CD14-positive monocyte (primary cell): ENCODE results near the gene SH3BGRL2. TPM values are rescaled to one million over a fixed set of nuclear protein-coding genes. Genes with fewer than 3 reads are reported as not detected.

Experiments
- DNase-seq, 3 donors: peaks; one replicate each; pipeline ENCODE4 v3.0.0-alpha.2; 2011 to 2022
- H2AFZ ChIP-seq: 2 replicates; pipeline ENCODE4 v1.6.0; 2012; ENCODE audit warnings: mild to moderate bottlenecking, low read depth, low read length, inconsistent platforms; ENCODE audit not compliant: insufficient read depth, poor library complexity, severe bottlenecking
- H3K27ac ChIP-seq, 2 donors: 1 replicate in 1 of 2; 2 replicates in 1 of 2; pipeline ENCODE4 v1.5.1; 2012 to 2013; ENCODE audit warnings: low read length in 2 of 2, control low read depth in 1 of 2, inconsistent platforms in 1 of 2, low read depth in 1 of 2, mild to moderate bottlenecking in 1 of 2
- H3K27me3 ChIP-seq, 2 donors: one replicate each; pipeline versions ENCODE4 v1.6.0 to v1.6.1; 2011 to 2013; ENCODE audit warnings: low read length in 2 of 2; ENCODE audit not compliant: control insufficient read depth in 2 of 2, insufficient read depth in 2 of 2
- H3K36me3 ChIP-seq, 2 donors: replicated peaks in 1 of 2; 1 replicate in 1 of 2; 2 replicates in 1 of 2; pipeline versions ENCODE4 v1.5.1 to v1.6.1; 2012 to 2013; ENCODE audit warnings: low read length in 2 of 2, control low read depth in 1 of 2, inconsistent platforms in 1 of 2, mild to moderate bottlenecking in 1 of 2; ENCODE audit not compliant: insufficient read depth in 2 of 2, control insufficient read depth in 1 of 2
- H3K4me1 ChIP-seq, 2 donors: 1 replicate in 1 of 2; 2 replicates in 1 of 2; pipeline versions ENCODE4 v1.5.1 to v1.6.1; 2012 to 2013; ENCODE audit warnings: low read length in 2 of 2, control low read depth in 1 of 2, inconsistent platforms in 1 of 2, mild to moderate bottlenecking in 1 of 2, moderate library complexity in 1 of 2; ENCODE audit not compliant: insufficient read depth in 2 of 2, control insufficient read depth in 1 of 2
- H3K4me2 ChIP-seq: replicated peaks from 2 replicates; pipeline ENCODE3; 2012; ENCODE audit warnings: low read length, moderate library complexity, mild to moderate bottlenecking; ENCODE audit not compliant: poor library complexity, severe bottlenecking; ENCODE audit errors: extremely low read depth
- H3K4me3 ChIP-seq, 3 experiments: fragments of 200-600 bp in 1 of 3; sonication (generic) in 1 of 3; replicated peaks in 1 of 3; 1 replicate in 2 of 3; 2 replicates in 1 of 3; pipeline ENCODE4 v1.5.1; 2011 to 2013; ENCODE audit warnings: low read length in 3 of 3, mild to moderate bottlenecking in 3 of 3, control low read depth in 2 of 3, low read depth in 2 of 3, inconsistent platforms in 1 of 3, moderate library complexity in 1 of 3
- H3K79me2 ChIP-seq: 2 replicates; pipeline ENCODE4 v1.6.0; 2012; ENCODE audit warnings: mild to moderate bottlenecking, control low read depth, inconsistent platforms, low read length, moderate library complexity; ENCODE audit not compliant: insufficient read depth
- H3K9ac ChIP-seq: 2 replicates; pipeline ENCODE4 v1.6.0; 2017; ENCODE audit warnings: low read length, mild to moderate bottlenecking; ENCODE audit not compliant: insufficient read depth, poor library complexity, severe bottlenecking
- H3K9me3 ChIP-seq, 2 donors: replicated peaks in 1 of 2; 1 replicate in 1 of 2; 2 replicates in 1 of 2; pipeline versions ENCODE4 v1.5.1 to v1.6.1; 2012 to 2013; ENCODE audit warnings: low read length in 2 of 2, control low read depth in 1 of 2; ENCODE audit not compliant: control insufficient read depth in 1 of 2, insufficient read depth in 1 of 2
- H4K20me1 ChIP-seq: 2 replicates; pipeline ENCODE4 v1.6.0; 2012; ENCODE audit warnings: mild to moderate bottlenecking, low read length, control low read depth, moderate library complexity; ENCODE audit not compliant: insufficient read depth
- H3K27ac Mint-ChIP-seq, 7 donors: one replicate each; pipeline ENCODE4 v1.8.0; 2020; ENCODE audit warnings: mild to moderate bottlenecking in 7 of 7, mixed read lengths in 7 of 7, moderate library complexity in 6 of 7, inconsistent platforms in 2 of 7
- H3K27me3 Mint-ChIP-seq, 3 donors: one replicate each; pipeline ENCODE4 v1.8.0; 2021 to 2022; ENCODE audit warnings: low read depth in 3 of 3, mild to moderate bottlenecking in 3 of 3, mixed read lengths in 3 of 3, moderate library complexity in 3 of 3, inconsistent platforms in 1 of 3
- H3K36me3 Mint-ChIP-seq, 2 donors: one replicate each; pipeline ENCODE4 v1.8.0; 2020; ENCODE audit warnings: mixed read lengths in 2 of 2, inconsistent platforms in 1 of 2, mild to moderate bottlenecking in 1 of 2
- H3K4me1 Mint-ChIP-seq: one replicate; pipeline ENCODE4 v1.8.0; 2020; ENCODE audit warnings: mild to moderate bottlenecking, mixed read lengths
- H3K4me3 Mint-ChIP-seq, 2 donors: one replicate each; pipeline ENCODE4 v1.8.0; 2020; ENCODE audit warnings: mild to moderate bottlenecking in 2 of 2, mixed read lengths in 2 of 2, moderate library complexity in 1 of 2
- H3K9me3 Mint-ChIP-seq, 7 donors: one replicate each; pipeline ENCODE4 v1.8.0; 2020 to 2022; ENCODE audit warnings: mixed read lengths in 7 of 7, mild to moderate bottlenecking in 6 of 7, moderate library complexity in 6 of 7, inconsistent platforms in 2 of 7
- CTCF ChIP-seq: fragments of 200-600 bp; IDR thresholded peaks from one replicate; pipeline ENCODE4 v1.8.0; 2022; ENCODE audit warnings: antibody characterized with exemption, mild to moderate bottlenecking
- WGBS: methylation state at CpG from one replicate; pipeline ENCODE4 v1.1.5; 2013; ENCODE audit warnings: missing lambda C conversion rate; ENCODE audit not compliant: insufficient coverage; 5-methylcytosine and 5-hydroxymethylcytosine counted together
- intact Hi-C, 2 donors: fragments of 100-400 bp; cut with micrococcal nuclease; formaldehyde crosslinking; loops; one replicate each; pipeline versions ENCODE4 v1.15.0 to v1.15.1; 2023
- polyA plus RNA-seq, 3 donors: library from polyadenylated mRNA; depleted of rRNA in 1 of 3; unstranded in 2 of 3; stranded (reverse) in 1 of 3; fragments of 300-500 nt in 2 of 3; fragments of >200 nt in 1 of 3; fragmentation: Illumina TruSeq in 2 of 3; gene quantifications; 1 replicate in 2 of 3; 2 replicates in 1 of 3; pipeline ENCODE4 v1.2.3, GENCODE V29; 2012 to 2021

The SH3BGRL2 gene
- polyA plus RNA-seq, 3 donors = 0.03 to 0.30 (median 0.28) TPM

- H3K27me3 ChIP-seq = peaks cover 0 to 2% of the 10 kb centered on the region in 2 donors
- H3K36me3 ChIP-seq = no peaks in the 10 kb centered on the region
- H3K9ac ChIP-seq = no peak overlapping the region
- H4K20me1 ChIP-seq = no peaks in the 10 kb centered on the region
- Mint-ChIP-seq H3K9me3 (peaks cover 0 to 3% (median 0%) of the 10 kb centered on the region in 7 donors), H3K4me1 (no peaks in the 10 kb centered on the region), H3K4me3 (no peak overlapping the region), H3K27ac (no peak overlapping the region), H3K36me3 (no peaks in the 10 kb centered on the region), H3K27me3 (peaks cover 3 to 4% (median 4%) of the 10 kb centered on the region in 3 donors)
- no peak overlapping the region for H3K4me3 ChIP-seq
- DNase-seq = no peak
- no peak overlapping the region for H3K4me2 ChIP-seq
- intact Hi-C loops = no loop called here
- 84% methylated on average over 4 of the region's 6 CpGs for WGBS
- no peak for TF ChIP-seq CTCF
- H3K4me1 ChIP-seq = no peaks in the 10 kb centered on the region
- H3K79me2 ChIP-seq = no peaks in the 10 kb centered on the region
- no peaks in the 10 kb centered on the region for H3K9me3 ChIP-seq
- H3K27ac ChIP-seq = no peak overlapping the region
- no peak overlapping the region for H2AFZ ChIP-seq
Observed at GRCh38 chr6:79719248-79719960, 88.3 kb downstream of the SH3BGRL2 start.

- Histone ChIP-seq H3K79me2 (no peaks in the 10 kb centered on the region), H3K9me3 (no peaks in the 10 kb centered on the region), H3K4me2 (no peak overlapping the region), H3K9ac (no peak overlapping the region), H4K20me1 (no peaks in the 10 kb centered on the region), H2AFZ (no peak overlapping the region), H3K4me3 (no peak overlapping the region), H3K4me1 (no peaks in the 10 kb centered on the region), H3K27ac (no peak overlapping the region), H3K27me3 (peaks cover 0 to 2% of the 10 kb centered on the region in 2 donors), H3K36me3 (no peaks in the 10 kb centered on the region)
- intact Hi-C loops = no loop called here
- peaks cover 0 to 1% (median 0%) of the 10 kb centered on the region in 3 donors for H3K27me3 Mint-ChIP-seq
- no peak for DNase-seq
- peaks cover 0 to 7% (median 0%) of the 10 kb centered on the region in 7 donors for H3K9me3 Mint-ChIP-seq
- H3K36me3 Mint-ChIP-seq = no peaks in the 10 kb centered on the region
- no CpG with 5 or more reads among the region's 2 CpGs for WGBS
- H3K27ac Mint-ChIP-seq = no peak overlapping the region
- H3K4me1 Mint-ChIP-seq = no peaks in the 10 kb centered on the region
- TF ChIP-seq CTCF = no peak
- H3K4me3 Mint-ChIP-seq = no peak overlapping the region
Observed at GRCh38 chr6:79724816-79725215, 93.7 kb downstream of the SH3BGRL2 start.
